B cell (primary cell): Measurements from ENCODE around the gene SWAP70. TPM values are rescaled to one million over a fixed set of nuclear protein-coding genes. Genes with fewer than 3 reads are reported as not detected.

Experiments used
- ATAC-seq: fragments of 200-7000 bp; cut with Tn5 transposase; one replicate; pipeline ENCODE4 v1.10.0; 2021; ENCODE audit warnings: low read depth, mild to moderate bottlenecking, moderate number of reproducible peaks, moderate library complexity
- CTCF ChIA-PET: fragments of 350-600 bp; sonication (Branson Sonifier 250); formaldehyde crosslinking; loops from one replicate; lab custom pipeline; 2021; ENCODE audit warnings: antibody characterized with exemption, inconsistent platforms; lab: Charles Lee
- POLR2A ChIA-PET: fragments of 350-600 bp; sonication (Branson Sonifier 250); formaldehyde crosslinking; loops from one replicate; lab custom pipeline; 2021; ENCODE audit warnings: antibody characterized with exemption; lab: Charles Lee
- DNase-seq: peaks from one replicate; pipeline ENCODE4 v3.0.0; 2013
- H2AFZ ChIP-seq: 2 replicates; pipeline ENCODE4 v1.6.1; 2012; ENCODE audit warnings: mild to moderate bottlenecking, low read depth, low read length; ENCODE audit not compliant: insufficient read depth, poor library complexity, severe bottlenecking
- H3K27ac ChIP-seq, 2 donors: 1 replicate in 1 of 2; 2 replicates in 1 of 2; pipeline ENCODE4 v1.5.1; 2012 to 2013; ENCODE audit warnings: low read length in 2 of 2, mild to moderate bottlenecking in 2 of 2, moderate library complexity in 1 of 2
- H3K27me3 ChIP-seq, 4 experiments: fragments of 200-600 bp in 1 of 4; sonication (generic) in 1 of 4; replicated peaks in 1 of 4; 1 replicate in 2 of 4; 2 replicates in 2 of 4; pipeline versions ENCODE4 v1.6.1 to v1.7.0; 2013 to 2016; ENCODE audit warnings: low read length in 3 of 4, mild to moderate bottlenecking in 2 of 4, mixed read lengths in 1 of 4, moderate library complexity in 1 of 4; ENCODE audit not compliant: insufficient read depth in 4 of 4, control insufficient read depth in 3 of 4; ENCODE audit errors: control extremely low read depth in 1 of 4
- H3K36me3 ChIP-seq, 2 experiments: replicated peaks in 1 of 2; 1 replicate in 1 of 2; 2 replicates in 1 of 2; pipeline versions ENCODE4 v1.6.1 to v1.7.1; 2013; ENCODE audit warnings: low read length in 1 of 2; ENCODE audit not compliant: insufficient read depth in 2 of 2, control insufficient read depth in 1 of 2; ENCODE audit errors: control extremely low read depth in 1 of 2, extremely low read depth in 1 of 2
- H3K4me1 ChIP-seq, 2 donors: fragments of 200-600 bp in 1 of 2; sonication (generic) in 1 of 2; 1 replicate in 1 of 2; 2 replicates in 1 of 2; pipeline versions ENCODE4 v1.5.1 to v1.6.1; 2013 to 2017; ENCODE audit warnings: low read length in 2 of 2; ENCODE audit not compliant: control insufficient read depth in 2 of 2, insufficient read depth in 2 of 2
- H3K4me2 ChIP-seq: replicated peaks from 2 replicates; pipeline ENCODE3; 2012; ENCODE audit warnings: mild to moderate bottlenecking, low read depth, low read length; ENCODE audit not compliant: poor library complexity, severe bottlenecking
- H3K4me3 ChIP-seq, 5 experiments: fragments of 200-600 bp in 1 of 5; sonication (generic) in 1 of 5; 1 replicate in 3 of 5; 2 replicates in 2 of 5; pipeline versions ENCODE4 v1.5.1 to v1.7.0; 2011 to 2016; ENCODE audit warnings: low read length in 4 of 5, mild to moderate bottlenecking in 4 of 5, low read depth in 2 of 5, control low read depth in 1 of 5, moderate library complexity in 1 of 5; ENCODE audit not compliant: insufficient read depth in 1 of 5; ENCODE audit errors: control extremely low read depth in 1 of 5, extremely low read depth in 1 of 5
- H3K79me2 ChIP-seq: fragments of 200-600 bp; sonication (generic); one replicate; pipeline ENCODE4 v1.6.0; 2016; ENCODE audit warnings: low read length; ENCODE audit not compliant: control insufficient read depth, insufficient read depth
- H3K9ac ChIP-seq: fragments of 200-600 bp; sonication (generic); 2 replicates; pipeline ENCODE4 v1.6.1; 2017; ENCODE audit warnings: mild to moderate bottlenecking, low read length, moderate library complexity
- H3K9me3 ChIP-seq, 3 donors: one replicate each; pipeline versions ENCODE4 v1.6.1 to v1.7.1; 2013; ENCODE audit warnings: low read length in 2 of 3; ENCODE audit not compliant: control insufficient read depth in 2 of 3, insufficient read depth in 1 of 3; ENCODE audit errors: control extremely low read depth in 1 of 3
- H4K20me1 ChIP-seq: 2 replicates; pipeline ENCODE4 v1.6.0; 2012; ENCODE audit warnings: mild to moderate bottlenecking, low read length; ENCODE audit not compliant: insufficient read depth, control insufficient read depth, poor library complexity, severe bottlenecking
- H3K27ac Mint-ChIP-seq: one replicate; pipeline ENCODE4 v1.8.0; 2021; ENCODE audit warnings: mixed read lengths
- H3K27me3 Mint-ChIP-seq: one replicate; pipeline ENCODE4 v1.8.0; 2021; ENCODE audit warnings: mixed read lengths
- H3K4me1 Mint-ChIP-seq: one replicate; pipeline ENCODE4 v1.8.0; 2021; ENCODE audit warnings: mixed read lengths
- H3K4me3 Mint-ChIP-seq: one replicate; pipeline ENCODE4 v1.8.0; 2021; ENCODE audit warnings: mixed read lengths
- H3K9me3 Mint-ChIP-seq: one replicate; pipeline ENCODE4 v1.8.0; 2022; ENCODE audit warnings: mixed read lengths; ENCODE audit not compliant: insufficient read depth
- EZH2 ChIP-seq: IDR thresholded peaks from 2 replicates; pipeline ENCODE4 v1.6.1; 2012; ENCODE audit warnings: borderline replicate concordance, low read depth, mild to moderate bottlenecking, moderate library complexity, low read length; ENCODE audit not compliant: insufficient read depth, poor library complexity, severe bottlenecking
- WGBS: methylation state at CpG from one replicate; pipeline ENCODE4 v1.1.5; 2013; ENCODE audit warnings: missing lambda C conversion rate; ENCODE audit not compliant: insufficient coverage; 5-methylcytosine and 5-hydroxymethylcytosine counted together
- intact Hi-C: fragments of 100-400 bp; cut with micrococcal nuclease; formaldehyde crosslinking; loops from one replicate; pipeline ENCODE4 v1.10.0; 2022
- polyA plus RNA-seq: library from polyadenylated mRNA; depleted of rRNA; stranded (reverse); fragments of >200 nt; gene quantifications from 2 replicates; pipeline ENCODE4 v1.2.3, GENCODE V29; 2012
- total RNA-seq, 2 donors: library from RNA; stranded (reverse); fragments of 120-200 nt in 1 of 2; gene quantifications; 1 replicate in 1 of 2; 2 replicates in 1 of 2; pipeline versions ENCODE4 v1.2.3 to v1.2.4, GENCODE V29; 2013 to 2022
- TF ChIP-seq, protein P1 (sequence below): fragments of 200-600 bp; IDR thresholded peaks from one replicate; pipeline ENCODE4 v1.8.0; 2022; ENCODE audit warnings: antibody characterized with exemption, mild to moderate bottlenecking

SWAP70 gene
- total and polyA plus RNA-seq, 2 donors (not counting 1 experiment from before 2014, with no cell fraction given): 69.8 to 200 TPM

DNA sequence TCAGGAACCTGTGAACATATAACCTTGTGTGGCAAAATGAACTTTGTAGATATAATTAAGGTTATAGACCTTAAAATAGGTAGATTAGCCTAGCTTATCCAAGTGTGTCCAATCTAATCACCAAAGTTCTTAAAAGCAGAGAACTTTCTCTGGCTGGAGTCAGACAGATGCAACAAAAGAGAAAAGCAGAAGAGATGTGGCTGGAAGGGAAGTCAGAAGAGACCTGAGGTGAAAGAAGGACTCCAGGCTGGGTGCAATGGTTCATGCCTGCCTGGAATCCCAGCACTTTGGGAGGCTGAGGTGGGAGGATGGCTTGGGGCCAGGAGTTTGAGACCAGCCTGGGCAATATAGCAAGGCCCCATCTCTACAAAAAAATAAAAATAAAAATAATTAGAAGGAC is 39.4 kb upstream of the SWAP70 start:
- Mint-ChIP-seq H3K9me3 (no peaks in the 10 kb centered on the region), H3K4me3 (peak overlapping the region; percentile 16), H3K4me1 (peaks cover 61% of the 10 kb centered on the region), H3K27me3 (no peaks in the 10 kb centered on the region), H3K27ac (peak overlapping the region; percentile 29)
- Histone ChIP-seq H3K36me3 (no peaks in the 10 kb centered on the region), H3K9ac (no peak overlapping the region), H3K27me3 (no peaks in the 10 kb centered on the region), H3K9me3 (no peaks in the 10 kb centered on the region), H3K27ac (peak overlapping the region in 1 of 2 donors; percentile 12), H3K79me2 (peaks cover 16% of the 10 kb centered on the region), H4K20me1 (no peaks in the 10 kb centered on the region), H3K4me2 (peak overlapping the region; percentile 6), H2AFZ (peak overlapping the region; percentile 6), H3K4me3 (no peak overlapping the region), H3K4me1 (peaks cover 29 to 35% of the 10 kb centered on the region in 2 donors)
- DNase-seq (no peak), ATAC-seq (no peak)
- TF ChIP-seq EZH2: no peak
- TF ChIP-seq, protein P1, sequence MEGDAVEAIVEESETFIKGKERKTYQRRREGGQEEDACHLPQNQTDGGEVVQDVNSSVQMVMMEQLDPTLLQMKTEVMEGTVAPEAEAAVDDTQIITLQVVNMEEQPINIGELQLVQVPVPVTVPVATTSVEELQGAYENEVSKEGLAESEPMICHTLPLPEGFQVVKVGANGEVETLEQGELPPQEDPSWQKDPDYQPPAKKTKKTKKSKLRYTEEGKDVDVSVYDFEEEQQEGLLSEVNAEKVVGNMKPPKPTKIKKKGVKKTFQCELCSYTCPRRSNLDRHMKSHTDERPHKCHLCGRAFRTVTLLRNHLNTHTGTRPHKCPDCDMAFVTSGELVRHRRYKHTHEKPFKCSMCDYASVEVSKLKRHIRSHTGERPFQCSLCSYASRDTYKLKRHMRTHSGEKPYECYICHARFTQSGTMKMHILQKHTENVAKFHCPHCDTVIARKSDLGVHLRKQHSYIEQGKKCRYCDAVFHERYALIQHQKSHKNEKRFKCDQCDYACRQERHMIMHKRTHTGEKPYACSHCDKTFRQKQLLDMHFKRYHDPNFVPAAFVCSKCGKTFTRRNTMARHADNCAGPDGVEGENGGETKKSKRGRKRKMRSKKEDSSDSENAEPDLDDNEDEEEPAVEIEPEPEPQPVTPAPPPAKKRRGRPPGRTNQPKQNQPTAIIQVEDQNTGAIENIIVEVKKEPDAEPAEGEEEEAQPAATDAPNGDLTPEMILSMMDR: no peak
- intact Hi-C loops: no loop called here
- POLR2A ChIA-PET: interaction anchor here (0.6 kb wide), 1 partner anchor 259 kb away, joined by 3 read pairs; no protein-coding TSS in a partner anchor
- CTCF ChIA-PET: interaction anchor here (0.9 to 1.4 kb wide), 2 partner anchors 10 to 124 kb away, joined by 3 to 4 read pairs; no protein-coding TSS in a partner anchor

DNA sequence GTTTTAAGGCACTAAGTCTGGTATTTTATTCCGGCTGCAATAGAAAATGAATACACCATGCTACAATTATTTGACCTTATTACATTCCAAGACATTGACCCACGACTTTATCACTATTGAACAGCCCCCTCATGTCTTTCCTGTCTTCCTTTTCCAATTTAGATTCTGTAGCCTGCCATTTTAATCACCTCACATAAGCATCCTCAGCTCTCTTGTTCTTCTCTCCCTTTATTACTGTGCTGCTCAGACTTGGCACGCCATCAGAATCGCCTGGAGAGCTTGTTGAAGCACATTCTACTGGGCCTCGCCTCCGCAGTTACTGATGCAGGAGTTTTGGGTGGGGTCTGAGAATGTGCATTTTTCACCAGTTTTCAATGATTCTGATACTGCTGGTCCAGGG is 38.7 kb upstream of the SWAP70 start:
- Histone ChIP-seq H2AFZ (no peak overlapping the region), H3K4me1 (peaks cover 22 to 27% of the 10 kb centered on the region in 2 donors), H4K20me1 (no peaks in the 10 kb centered on the region), H3K4me3 (no peak overlapping the region), H3K36me3 (no peaks in the 10 kb centered on the region), H3K79me2 (peaks cover 9% of the 10 kb centered on the region), H3K9ac (no peak overlapping the region), H3K27ac (no peak overlapping the region), H3K4me2 (no peak overlapping the region), H3K9me3 (no peaks in the 10 kb centered on the region), H3K27me3 (no peaks in the 10 kb centered on the region)
- TF ChIP-seq, protein P1: no peak
- TF ChIP-seq EZH2: no peak
- no peak for DNase-seq
- Mint-ChIP-seq H3K27ac (peak overlapping the region; percentile 16), H3K27me3 (no peaks in the 10 kb centered on the region), H3K9me3 (no peaks in the 10 kb centered on the region), H3K4me3 (no peak overlapping the region), H3K4me1 (peaks cover 57% of the 10 kb centered on the region)
- ChIA-PET CTCF (interaction anchor here (0.9 to 1.4 kb wide), 2 partner anchors 11 to 124 kb away, joined by 3 to 4 read pairs; no protein-coding TSS in a partner anchor), POLR2A (no interaction called here)
- 100% methylated on average over 1 of the region's 6 CpGs for WGBS
- intact Hi-C loops: no loop called here
- ATAC-seq: no peak
